T-helper 1 cell (primary cell): ENCODE results near the gene RAD51B.

ENCODE experiments used
- DNase-seq, 5 donors: peaks; one replicate each; pipeline ENCODE4 v3.0.0-alpha.2; 2012 to 2020

Gene RAD51B

DNA sequence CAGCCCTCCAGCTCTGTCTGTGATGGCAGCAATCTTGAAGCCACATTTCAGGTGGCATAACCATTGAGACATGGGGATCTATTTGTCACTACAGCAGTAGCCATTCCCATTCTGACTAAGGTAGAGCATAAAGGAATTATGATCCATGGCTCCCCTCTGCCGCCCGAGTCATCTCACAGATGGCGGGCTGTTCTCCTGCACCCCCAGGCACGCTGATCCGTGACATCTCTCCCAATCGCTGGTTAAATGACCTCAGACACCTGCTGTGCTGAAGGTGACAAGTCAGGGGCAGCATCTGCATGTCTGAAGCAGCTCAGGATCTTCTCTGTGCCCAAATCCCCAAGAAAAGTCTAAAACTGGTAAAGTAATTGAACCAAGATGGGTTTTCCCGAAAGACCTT is 849.0 kb downstream of the RAD51B start:
- no peak for DNase-seq

DNA sequence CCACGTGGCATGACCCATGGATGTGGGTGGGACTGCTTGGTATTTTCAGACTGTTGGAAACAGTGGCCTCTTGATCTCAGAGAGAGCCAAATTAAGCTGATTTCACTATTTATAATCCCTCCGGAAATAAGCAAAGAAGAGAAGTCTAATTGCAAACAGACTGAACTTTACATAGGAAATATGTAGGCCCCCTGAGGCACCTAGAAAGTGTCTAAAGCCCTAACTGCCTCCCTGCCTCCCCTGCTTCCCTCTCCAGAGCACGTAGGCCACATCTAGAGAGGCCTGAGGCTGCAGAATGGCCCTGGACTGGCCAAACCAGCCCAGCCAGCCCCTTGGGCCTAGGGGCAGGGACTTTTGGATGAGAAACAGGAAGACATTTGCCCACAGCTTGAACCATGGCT is 849.5 kb downstream of the RAD51B start:
- DNase-seq: no peak

DNA sequence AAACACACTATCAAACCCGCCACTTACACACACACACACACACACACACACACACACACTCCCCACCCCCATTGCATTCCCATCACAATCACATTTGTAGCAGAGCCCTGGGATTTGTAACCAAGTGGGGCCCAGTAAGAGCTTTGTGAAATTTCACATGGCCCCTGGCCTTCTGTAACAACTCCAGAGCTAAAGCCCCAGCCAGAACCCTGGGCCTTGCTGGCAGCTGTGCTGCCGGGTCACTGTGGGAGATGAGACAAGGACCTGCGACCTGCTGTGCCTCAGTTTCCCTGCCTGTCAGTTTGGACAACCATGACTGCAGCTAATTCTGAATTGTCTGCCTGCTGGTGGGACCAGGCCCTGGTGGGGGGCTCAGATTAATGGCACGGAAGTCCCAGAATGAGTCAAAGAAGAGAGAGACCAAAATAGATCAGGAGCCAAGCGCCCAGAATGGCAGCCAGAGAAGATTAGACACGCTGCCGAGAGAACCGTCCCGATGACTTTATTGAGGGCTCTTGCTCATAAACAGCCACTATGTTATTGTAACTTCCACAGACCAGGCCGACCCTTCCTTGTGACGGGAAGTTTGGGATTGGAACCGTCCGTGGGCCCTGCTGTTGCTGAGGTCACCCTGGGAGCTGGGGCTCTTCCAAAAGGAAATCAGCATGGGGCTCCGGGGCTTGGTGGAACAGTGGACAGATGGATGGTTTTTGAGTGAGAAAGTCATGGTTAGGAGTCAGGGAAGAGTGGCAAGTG is 850.2 kb downstream of the RAD51B start:
- no peak for DNase-seq

DNA sequence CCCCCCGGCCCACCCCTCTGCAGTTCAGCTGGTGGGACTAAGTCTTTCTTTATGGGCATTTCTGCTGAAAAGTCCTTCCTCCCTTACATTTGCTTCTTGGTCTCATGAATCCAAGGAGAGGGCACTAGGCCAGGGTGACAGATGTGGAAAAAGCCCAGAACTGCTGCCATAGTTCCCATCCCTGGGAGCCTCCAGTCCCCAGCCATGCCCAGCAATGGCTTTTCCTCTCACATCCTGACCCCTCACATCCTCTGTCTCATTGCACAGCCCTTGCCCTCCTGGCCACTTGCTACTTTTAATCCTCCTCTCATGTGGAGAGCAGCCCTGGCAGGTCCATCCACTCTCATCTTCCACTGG is 850.8 kb downstream of the RAD51B start:
- DNase-seq: no peak

DNA sequence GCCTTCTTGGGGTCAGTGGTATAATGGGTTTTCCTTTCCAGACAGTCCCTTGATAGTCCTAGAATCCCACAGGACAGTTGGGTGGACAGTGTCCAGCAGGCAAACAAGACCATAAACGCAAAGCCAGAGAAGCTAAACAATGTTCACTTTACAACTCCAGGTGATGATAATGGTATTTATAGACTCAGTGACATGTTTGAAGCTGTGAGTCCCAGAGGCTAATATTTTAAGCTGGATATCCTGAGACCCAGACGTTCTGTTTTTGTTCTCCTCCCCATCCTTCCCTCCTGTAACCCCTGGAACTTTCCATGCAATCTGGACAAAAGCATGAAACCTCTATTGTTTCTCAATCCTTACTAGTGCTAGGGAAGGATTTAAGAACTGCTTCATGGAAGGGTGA is 852.3 kb downstream of the RAD51B start:
- no peak for DNase-seq

DNA sequence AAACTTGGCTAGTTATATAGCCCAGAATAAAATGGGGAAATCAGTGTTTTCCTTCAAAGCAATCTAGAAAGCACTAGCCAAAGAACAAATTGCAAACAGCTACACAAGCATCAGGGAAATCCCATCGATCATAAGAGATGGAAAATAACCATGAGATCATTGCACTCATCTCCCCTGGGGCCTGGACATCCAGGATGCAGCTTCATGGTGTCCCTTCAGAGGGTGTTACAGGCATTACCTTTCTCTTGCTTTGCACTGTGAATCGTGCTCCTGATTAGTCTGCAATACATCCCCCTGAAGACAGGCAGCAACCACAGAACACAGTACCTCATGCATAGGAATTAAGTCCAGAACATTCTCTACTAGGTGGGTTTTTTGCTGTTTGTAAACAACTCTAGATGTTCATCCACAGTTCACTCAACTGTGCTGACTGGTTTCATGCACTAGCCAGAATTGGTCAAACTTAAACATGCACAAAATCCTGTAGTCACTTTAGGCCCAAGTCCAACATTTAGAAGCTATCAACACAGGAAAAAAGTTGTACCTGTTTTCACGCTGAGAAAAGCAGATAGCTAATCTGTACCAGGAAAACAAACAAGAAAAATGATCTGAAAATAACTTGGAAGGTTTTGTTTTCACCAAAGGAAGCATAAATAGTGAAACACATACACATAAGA is 853.2 kb downstream of the RAD51B start:
- DNase-seq: no peak

DNA sequence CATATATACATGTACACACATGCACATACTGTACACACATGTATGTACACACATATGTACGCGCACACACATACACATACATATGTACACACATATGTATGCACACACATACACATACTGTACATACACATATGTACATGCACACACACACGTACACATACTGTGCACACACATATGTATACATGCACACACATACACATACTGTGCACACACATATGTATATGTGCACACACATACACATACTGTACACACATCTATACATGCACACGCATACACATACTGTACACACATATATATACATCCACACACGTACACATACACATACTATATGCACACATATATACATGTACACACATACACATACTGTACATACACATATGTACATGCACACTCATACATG is 853.9 kb downstream of the RAD51B start:
- DNase-seq: no peak

DNA sequence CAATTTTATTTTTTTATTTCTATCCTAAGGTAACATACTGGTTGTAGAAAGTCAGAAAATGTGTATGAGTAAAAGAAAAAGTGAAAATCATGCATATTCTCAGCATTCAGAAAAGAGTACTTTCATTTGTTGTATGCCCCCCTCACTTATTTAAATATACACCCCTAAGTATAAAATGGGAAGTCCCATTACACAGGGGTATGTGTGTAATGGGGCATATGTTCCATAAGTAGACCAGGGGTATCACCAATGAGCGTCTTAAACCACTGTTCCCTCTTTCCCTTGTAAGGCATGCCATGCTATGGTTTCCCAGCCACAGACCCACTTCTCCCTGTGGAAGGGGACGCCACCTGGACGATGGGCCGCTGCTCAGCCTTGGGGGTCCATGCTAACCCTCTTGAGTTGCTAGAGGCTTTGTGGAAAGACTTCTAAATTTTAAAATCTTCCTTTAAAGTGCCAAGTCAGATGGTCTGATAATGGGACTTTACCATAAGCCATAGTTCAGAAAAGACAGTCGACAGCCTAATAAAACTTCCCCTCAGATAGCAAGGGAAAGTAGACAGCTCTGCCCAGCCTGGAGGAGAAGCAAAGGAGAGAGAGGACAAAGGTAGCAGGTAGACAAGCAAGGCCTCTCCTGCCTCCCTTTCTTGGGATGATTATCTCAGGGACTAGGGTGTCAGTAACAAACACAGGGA is 855.1 kb downstream of the RAD51B start:
- no peak for DNase-seq

DNA sequence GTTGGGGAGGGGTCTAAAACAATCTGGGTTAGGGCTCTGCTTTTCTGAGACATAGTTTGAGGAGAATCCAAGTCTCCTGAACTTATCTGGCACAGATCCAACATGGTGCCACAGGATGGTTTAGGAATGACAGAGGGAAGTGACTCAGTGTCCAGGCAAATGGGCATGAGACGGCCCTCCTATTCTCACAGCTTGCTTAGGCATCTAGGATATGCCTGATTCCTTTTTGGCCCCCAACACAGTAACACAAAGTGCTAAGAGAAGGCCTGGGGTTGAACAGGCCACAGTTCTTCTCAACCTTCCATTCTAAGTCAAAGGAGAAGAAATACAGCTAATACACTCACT is 855.6 kb downstream of the RAD51B start:
- no peak for DNase-seq

DNA sequence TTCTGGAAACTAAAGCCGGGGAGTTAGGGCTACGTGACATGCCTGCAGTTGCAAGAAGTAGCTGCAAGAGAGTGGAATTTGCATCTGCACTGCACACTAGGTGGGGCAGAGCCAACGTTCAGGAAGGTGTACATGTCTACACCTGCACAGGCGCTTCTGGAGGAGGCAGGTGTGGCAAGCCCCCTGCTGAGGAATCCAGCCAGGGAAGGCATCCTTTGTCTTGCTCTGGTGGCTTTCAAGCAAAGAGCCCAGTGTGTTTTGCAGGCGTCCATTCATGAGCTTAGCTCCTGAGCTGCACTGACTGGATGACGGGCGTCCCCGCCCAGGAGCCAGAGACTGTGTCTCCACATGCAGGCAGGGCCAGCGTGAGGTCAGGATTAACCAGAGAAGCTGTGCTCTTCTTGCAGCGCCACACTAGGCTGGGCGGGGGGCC is 856.9 kb downstream of the RAD51B start:
- DNase-seq: no peak

DNA sequence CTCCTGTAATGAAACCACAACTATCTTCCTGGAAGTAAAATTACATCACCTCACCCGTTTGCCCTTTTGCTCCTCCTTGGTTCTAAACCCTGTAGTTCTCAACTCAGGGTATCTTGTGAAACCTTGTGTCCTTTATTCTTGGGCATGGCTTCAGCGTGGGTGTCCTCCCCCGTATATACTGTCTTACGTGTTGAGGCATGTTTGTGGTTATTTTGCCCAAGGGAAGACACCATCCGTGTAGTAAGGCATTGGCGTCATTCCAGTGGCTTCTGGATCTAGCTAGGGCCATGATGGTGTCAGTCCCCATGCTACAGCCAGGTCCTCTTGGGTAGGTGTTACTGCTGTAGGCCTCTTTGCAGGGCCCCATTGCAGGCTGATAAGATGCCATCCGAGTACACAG is 857.9 kb downstream of the RAD51B start:
- no peak for DNase-seq

DNA sequence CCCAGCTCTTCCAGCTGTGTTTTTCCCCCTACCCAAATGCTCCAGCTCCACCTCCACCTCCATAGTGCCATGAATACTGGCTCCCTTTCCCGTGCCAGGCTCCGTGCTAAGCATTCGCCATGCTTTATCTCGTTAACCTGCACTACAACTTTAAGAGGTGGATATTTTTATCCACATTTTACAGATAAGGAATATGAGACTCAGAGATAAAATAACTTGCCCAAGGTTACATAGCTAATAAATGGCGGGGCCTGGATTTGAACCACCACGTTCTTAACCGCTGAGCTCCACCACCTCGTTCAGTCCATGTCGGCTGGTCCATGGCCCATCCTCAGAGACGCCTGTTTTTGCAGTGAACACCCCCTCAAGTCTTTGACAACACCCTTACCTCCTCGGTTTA is 858.3 kb downstream of the RAD51B start:
- DNase-seq: no peak

DNA sequence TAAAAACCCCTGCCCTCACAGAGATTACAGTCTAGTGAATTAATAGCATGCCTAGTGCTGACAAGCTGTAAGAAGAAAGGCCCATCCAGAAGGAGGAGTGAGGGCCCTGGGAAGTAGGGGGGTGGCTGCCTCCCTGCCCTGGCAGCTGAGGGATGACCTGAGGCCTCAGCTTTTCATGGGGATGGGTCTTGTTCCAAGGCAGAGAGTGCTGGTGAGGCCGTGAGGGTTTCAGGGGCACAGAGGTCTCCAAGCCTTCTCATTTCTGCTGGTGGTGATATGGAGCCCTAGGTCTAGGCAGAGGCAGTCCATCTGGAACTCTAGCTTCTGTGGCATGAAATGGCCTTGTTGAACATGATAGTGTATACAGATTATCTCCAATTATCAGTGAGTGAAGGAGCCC is 858.9 kb downstream of the RAD51B start:
- no peak for DNase-seq

DNA sequence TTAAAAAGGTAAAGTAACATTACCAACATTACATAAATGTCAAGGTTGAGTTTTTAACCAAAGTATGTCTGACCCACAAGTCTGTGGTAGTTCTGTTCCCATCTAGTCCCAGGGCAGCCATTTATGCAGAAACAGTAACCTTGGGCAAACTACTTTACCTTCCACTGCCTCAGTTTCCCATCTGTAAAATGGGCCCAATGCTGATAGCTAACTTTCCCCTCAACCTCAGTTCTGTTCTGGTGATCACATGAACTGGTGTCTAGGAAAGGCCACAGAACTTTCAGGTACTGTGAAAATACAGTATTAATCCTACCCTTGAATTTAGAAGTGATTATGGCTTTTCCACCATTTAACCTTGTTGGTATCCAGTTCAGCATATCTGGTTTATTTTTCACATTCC is 859.7 kb downstream of the RAD51B start:
- DNase-seq: no peak

DNA sequence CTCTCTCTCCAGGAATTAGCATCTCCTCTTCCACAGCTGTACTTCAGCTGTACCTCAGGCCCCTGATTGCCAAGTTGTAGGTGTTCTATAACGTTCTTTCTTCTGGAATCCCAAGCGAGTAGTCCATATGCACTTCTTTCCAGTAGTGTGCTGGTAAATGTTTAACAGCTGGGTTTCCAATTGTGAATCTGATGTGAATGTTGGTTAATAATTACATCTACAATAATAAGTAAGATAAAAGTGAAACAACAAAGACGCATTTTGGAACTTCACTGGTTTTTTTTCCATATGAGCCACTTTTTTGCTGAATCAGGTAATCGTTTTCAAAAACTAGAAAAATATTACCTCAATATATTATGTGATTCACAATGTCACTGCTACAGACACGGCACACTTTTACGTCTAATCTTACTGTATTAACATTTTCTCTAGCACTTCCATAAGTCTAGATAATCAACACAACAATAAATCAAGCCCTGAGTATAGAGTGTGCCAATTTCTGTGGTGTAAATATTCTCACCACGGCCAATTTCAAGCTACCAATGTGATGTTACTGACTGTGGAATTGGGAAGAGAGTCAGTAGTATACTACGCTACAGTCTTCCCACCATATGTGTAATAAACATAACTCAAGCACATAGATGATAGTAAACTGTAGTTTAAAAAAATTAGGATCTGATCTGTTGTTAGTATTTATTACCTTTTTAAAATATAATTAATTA is 860.3 kb downstream of the RAD51B start:
- no peak for DNase-seq

DNA sequence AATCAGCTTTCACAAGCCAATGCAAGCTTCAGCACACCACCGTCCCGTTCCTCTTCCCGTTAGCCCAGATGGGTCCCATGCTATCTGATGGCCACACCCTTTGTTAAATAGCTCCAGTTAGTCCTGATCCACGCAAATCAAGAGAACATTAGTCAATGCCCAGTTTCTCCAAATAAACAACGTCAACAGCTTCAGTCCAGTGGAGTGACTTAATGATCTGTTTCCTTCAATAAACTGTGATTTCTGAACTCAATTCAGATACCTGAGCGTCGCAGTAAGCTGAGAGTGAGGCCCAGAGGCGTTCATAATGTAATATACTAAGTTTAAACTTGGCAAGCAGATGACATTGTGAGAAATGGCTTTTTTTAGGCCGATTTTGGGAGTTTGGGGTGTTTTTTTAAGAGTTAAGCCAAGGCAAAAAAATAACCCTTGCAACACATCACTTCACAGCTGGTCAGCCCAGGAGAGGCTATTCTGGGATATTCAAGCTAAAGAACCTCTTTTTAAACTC is 861.0 kb downstream of the RAD51B start:
- DNase-seq: no peak

DNA sequence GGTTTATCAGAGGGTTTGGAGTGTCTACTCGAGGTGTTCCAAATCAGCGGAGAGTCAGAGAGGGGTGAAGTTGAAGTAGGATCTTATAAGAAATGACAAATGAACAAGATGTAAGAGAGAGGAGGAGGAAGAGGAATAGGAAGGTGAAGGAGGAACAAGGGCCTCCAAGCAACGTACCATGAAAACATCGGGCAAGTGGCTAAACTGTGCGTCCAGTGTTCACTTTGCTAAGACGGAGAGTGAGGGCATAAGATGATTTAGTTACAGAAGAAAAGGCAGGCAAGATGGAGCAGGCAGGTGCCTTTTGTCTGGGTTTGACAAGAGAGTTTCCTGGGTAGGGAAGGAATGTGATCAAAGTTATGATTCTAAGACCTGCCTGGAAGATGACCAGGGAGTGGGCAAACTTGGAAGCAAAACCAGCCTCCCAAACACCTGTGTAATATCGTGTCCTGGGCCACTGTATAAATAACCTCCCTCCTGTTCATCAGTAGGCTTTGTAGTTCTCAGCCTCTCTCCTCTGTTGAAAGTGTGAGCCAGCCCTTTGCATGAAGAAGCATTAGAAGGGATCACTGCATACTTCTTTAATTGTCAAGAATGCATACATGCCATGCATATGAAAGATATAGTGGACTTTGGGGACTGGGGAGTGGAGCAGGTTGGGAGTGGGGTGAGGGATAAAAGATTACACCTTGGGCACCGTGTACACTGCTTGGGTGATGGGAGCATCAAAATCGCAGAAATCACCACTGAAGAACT is 861.9 kb downstream of the RAD51B start:
- DNase-seq: no peak

DNA sequence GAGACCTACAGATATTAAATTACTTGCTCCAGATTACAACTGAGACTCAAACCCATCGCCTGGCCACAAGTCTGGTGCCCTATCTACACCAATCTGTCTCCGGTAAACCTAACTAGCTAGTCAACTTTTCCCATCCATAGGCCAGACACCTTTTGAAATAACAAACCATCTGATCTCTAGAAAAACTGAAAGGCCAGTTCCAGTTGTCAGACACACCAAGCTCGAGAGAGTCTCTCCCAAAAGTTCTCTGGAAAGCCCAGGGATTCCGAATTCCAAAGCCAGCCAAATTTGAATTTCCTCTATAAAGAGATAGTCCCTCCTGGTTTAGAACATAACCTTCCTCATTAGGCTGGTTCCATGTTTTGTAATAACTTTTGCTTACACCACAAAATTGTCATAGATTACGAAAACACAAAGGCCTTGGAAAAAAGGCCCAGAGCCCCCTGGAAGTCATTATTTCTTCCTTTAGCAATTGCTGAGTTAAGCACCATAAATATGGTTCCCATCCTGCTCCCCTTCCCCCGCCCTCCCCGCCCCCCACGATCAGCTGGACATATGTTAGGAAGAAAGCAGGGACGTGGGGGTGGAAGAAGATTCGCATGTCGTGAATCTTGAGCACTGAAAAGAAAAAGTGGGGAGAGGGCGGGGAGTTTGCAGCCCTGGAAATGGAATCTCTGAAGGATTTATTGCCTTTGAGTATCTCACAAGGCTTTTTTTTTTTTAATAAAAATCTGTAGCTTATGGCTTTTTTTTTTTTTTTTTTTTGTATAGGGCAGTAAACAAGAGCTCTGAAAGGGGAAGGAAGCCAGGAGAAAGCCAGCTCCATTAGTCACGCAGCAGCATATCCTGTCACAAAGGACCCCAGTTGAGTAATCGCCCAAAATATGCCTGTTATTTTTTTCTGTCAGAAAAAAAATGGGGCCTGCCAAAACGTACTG is 862.9 kb downstream of the RAD51B start:
- peak in 1 of 5 donors; percentile 68 for DNase-seq

DNA sequence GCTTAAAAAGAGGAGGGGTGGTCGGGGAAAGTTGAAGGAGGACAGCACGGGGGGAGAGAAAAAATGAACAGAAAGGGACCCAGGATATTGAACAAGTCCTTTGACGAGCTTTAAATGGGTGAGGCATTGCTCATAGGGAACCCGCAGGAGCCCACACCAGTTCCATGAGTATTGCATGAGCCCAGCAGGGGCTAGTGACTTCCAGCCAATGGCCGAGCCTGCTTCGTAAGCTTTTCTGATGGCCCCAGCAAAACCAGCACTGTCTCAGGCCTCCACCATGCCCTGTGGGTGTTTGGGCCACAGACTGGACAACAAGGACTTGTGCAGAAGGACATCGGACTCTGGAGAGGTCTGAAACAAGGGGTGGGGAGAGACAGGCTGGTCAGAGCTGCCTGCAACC is 863.7 kb downstream of the RAD51B start:
- DNase-seq: no peak

DNA sequence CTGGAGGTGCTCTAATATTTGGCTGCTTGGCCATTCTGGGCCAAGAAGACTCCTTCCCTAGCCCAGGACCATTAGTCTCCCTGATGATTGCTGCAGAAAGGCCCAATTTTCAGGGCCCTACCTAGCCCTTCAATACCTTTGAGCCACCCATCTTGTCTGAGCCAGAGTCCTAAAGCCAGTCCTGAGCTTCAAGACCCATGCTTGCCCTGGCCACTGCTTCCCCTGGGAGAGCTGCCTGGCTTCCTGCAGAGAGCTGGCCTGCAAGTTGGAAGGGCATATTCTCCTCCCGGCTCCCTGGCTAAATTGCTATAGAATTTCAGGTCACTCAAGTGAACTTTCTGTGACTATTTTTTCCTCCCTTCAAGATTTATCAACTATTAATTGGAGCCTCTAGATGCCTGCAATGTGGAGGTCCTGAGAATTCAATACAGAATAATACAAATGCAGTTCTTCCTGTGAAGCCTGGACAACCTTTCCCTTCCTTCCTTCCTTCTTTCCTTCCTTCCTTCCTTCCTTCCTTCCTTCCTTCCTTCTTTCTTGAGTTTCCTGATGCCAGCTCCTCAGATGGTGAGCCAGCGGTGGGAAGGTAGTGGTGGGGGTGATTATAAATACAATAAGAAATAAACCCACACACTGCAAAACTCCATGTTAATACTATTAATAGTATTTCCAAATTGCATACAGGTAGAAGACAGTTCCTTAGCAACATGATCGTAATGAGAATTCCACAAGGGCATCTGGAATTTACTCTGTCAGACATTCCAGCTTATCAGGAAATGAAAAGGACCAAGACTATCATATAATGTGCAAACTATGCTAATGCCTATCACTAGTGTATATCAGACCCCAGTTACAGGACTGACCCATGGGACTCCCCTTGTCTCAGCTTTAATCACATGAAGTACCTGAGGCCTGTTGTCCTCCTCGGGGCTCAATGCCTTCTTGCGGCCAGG is 865.2 kb downstream of the RAD51B start:
- no peak for DNase-seq
